GM13977 (cell line): Measurements from ENCODE around the gene BCO2.

Experiments
- DNase-seq: peaks from one replicate; pipeline ENCODE4 v3.0.0; 2012; ENCODE audit warnings: low spot score
- CTCF ChIP-seq: IDR thresholded peaks from 2 replicates; pipeline ENCODE4 v1.5.1; 2012; ENCODE audit warnings: mild to moderate bottlenecking, control low read depth; ENCODE audit not compliant: insufficient read depth; ENCODE audit errors: extremely low read depth, missing control alignments
- in situ Hi-C: fragments of 300-500 bp; cut with MboI; formaldehyde crosslinking; loops from one replicate; pipeline ENCODE4 v1.12.0; 2022; ENCODE audit warnings: low sequenced_read_pairs, low pct_unique_long_range_greater_than_20kb, mixed read lengths, inconsistent platforms; ENCODE audit not compliant: unreplicated experiment

Gene BCO2

DNA sequence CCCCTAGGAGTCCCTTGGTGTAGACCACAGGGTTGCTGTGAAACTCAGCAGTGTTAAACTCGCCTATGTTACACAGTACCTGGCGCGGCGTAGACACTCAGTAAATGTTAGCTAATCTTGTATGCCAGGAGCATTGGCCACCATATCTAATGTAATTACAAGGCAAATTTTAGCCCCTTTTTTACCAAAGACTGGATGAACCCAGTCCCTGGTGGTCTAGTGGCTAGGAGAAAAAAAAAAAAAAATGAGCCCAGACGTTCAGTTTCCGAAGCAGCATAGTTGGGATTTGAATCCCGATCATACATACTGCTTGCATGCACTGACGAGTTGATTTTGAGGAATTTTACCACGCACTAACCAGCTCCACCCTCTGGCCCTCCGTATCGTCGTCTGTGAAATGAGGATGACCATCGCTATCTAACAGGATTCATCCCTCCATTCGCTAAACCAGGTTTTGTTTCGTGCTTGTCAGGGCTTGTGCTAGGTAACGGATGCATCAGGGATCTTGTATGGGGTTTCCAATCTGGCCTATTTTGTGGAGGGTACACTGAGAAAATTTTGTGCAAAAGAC, 51.6 kb downstream of the BCO2 start:
- peak; percentile 3 for TF ChIP-seq CTCF
- in situ Hi-C loops: loop anchor here (10.0 kb wide), 1 partner anchor 48 kb away; no protein-coding TSS in a partner anchor

GRCh38 chr11:112227471-112227870, 52.2 kb downstream of the BCO2 start:
- no peak for DNase-seq
- no peak for TF ChIP-seq CTCF
- in situ Hi-C loops: loop anchor here (10.0 kb wide), 1 partner anchor 47 kb away; no protein-coding TSS in a partner anchor

More for the DNA sequence above, 51.6 kb downstream of the BCO2 start:
- no peak for DNase-seq

- in situ Hi-C loops: loop anchor here (10.0 kb wide), 1 partner anchor 46 kb away; no protein-coding TSS in a partner anchor
- DNase-seq: no peak
- no peak for TF ChIP-seq CTCF
Observed at GRCh38 chr11:112228706-112229105, 53.4 kb downstream of the BCO2 start.

- no peak for DNase-seq
- TF ChIP-seq CTCF: no peak
- in situ Hi-C loops: loop anchor here (10.0 kb wide), 1 partner anchor 46 kb away; no protein-coding TSS in a partner anchor
Observed at GRCh38 chr11:112229159-112229558, 53.8 kb downstream of the BCO2 start.

- in situ Hi-C loops: loop anchor here (10.0 kb wide), 1 partner anchor 45 kb away; no protein-coding TSS in a partner anchor
- no peak for TF ChIP-seq CTCF
- no peak for DNase-seq
Observed at GRCh38 chr11:112229746-112230433, 54.6 kb downstream of the BCO2 start.

DNA sequence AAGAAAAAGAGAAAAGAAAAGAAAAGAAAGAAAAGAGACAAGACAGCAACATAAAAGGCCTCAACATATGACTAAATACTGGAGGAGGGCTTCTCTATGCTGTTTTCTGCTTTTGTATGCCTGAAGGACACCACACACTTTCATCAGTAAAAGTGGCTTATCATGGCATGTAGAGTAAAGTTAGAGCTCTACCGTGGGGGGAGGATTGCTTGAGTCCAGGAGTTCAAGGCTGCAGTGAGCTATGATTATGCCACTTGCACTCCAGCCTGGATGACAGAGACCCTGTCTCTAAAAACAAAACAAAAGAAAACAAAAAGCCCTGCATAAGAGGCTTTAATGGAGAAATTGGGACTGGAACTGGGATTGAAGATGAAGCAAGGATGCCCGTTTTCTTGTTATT, 56.6 kb downstream of the BCO2 start:
- in situ Hi-C loops: no loop called here
- DNase-seq: no peak
- no peak for TF ChIP-seq CTCF
